Kidney epithelial cell (primary cell): ENCODE results near the gene CCS. TPM values are rescaled to one million over a fixed set of nuclear protein-coding genes. Genes with fewer than 3 reads are reported as not detected.

Experiments
- DNase-seq: peaks from one replicate; pipeline ENCODE4 v3.0.0-alpha.2; 2010; ENCODE audit warnings: low read depth
- H3K27me3 ChIP-seq: 2 replicates; pipeline ENCODE4 v1.6.0; 2011; ENCODE audit warnings: low read length; ENCODE audit not compliant: control insufficient read depth, insufficient read depth
- H3K36me3 ChIP-seq: 2 replicates; pipeline ENCODE4 v1.5.1; 2011; ENCODE audit warnings: low read length; ENCODE audit not compliant: control insufficient read depth, insufficient read depth
- H3K4me3 ChIP-seq: 2 replicates; pipeline ENCODE4 v1.5.1; 2011; ENCODE audit warnings: low read depth, mild to moderate bottlenecking, control low read depth, low read length
- CTCF ChIP-seq: IDR thresholded peaks from 2 replicates; pipeline ENCODE4 v1.5.1; 2011; ENCODE audit warnings: mild to moderate bottlenecking, moderate library complexity, low read length, control low read depth, inconsistent platforms; ENCODE audit not compliant: insufficient read depth, poor library complexity, severe bottlenecking
- total RNA-seq: library from RNA; depleted of rRNA; stranded (reverse); fragments of >200 nt; gene quantifications from 2 replicates; pipeline ENCODE4 v1.2.3, GENCODE V29; 2015

CCS gene
- total RNA-seq, 1 donor from 2014 or later = 20.6 TPM

GRCh38 chr11:66554602-66555001 lies 38.4 kb upstream of the CCS start:
- no peak for DNase-seq
- no peaks in the 10 kb centered on the region for H3K36me3 ChIP-seq
- no peak overlapping the region for H3K4me3 ChIP-seq
- peaks cover 33% of the 10 kb centered on the region for H3K27me3 ChIP-seq
- TF ChIP-seq CTCF = no peak

- DNase-seq = no peak
These were observed 37.6 kb upstream of the CCS start for GRCh38 chr11:66555416-66555815.

GRCh38 chr11:66556086-66556485 lies 36.9 kb upstream of the CCS start:
- peaks cover 38% of the 10 kb centered on the region for H3K27me3 ChIP-seq
- H3K4me3 ChIP-seq = no peak overlapping the region
- no peak for TF ChIP-seq CTCF
- DNase-seq = no peak
- H3K36me3 ChIP-seq = no peaks in the 10 kb centered on the region

More at GRCh38 chr11:66555416-66555815, 37.6 kb upstream of the CCS start:
- no peaks in the 10 kb centered on the region for H3K36me3 ChIP-seq
- H3K27me3 ChIP-seq = peaks cover 37% of the 10 kb centered on the region
- no peak for TF ChIP-seq CTCF
- no peak overlapping the region for H3K4me3 ChIP-seq

GRCh38 chr11:66557733-66558326 lies 35.2 kb upstream of the CCS start:
- Histone ChIP-seq H3K27me3 (peaks cover 38% of the 10 kb centered on the region), H3K36me3 (no peaks in the 10 kb centered on the region), H3K4me3 (no peak overlapping the region)
- no peak for TF ChIP-seq CTCF
- DNase-seq = no peak

GRCh38 chr11:66559142-66559865 lies 33.7 kb upstream of the CCS start:
- no peak overlapping the region for H3K4me3 ChIP-seq
- no peak for TF ChIP-seq CTCF
- peaks cover 38% of the 10 kb centered on the region for H3K27me3 ChIP-seq
- no peaks in the 10 kb centered on the region for H3K36me3 ChIP-seq
- DNase-seq = no peak
